ENCODE results near the gene ISG15.

DNA sequence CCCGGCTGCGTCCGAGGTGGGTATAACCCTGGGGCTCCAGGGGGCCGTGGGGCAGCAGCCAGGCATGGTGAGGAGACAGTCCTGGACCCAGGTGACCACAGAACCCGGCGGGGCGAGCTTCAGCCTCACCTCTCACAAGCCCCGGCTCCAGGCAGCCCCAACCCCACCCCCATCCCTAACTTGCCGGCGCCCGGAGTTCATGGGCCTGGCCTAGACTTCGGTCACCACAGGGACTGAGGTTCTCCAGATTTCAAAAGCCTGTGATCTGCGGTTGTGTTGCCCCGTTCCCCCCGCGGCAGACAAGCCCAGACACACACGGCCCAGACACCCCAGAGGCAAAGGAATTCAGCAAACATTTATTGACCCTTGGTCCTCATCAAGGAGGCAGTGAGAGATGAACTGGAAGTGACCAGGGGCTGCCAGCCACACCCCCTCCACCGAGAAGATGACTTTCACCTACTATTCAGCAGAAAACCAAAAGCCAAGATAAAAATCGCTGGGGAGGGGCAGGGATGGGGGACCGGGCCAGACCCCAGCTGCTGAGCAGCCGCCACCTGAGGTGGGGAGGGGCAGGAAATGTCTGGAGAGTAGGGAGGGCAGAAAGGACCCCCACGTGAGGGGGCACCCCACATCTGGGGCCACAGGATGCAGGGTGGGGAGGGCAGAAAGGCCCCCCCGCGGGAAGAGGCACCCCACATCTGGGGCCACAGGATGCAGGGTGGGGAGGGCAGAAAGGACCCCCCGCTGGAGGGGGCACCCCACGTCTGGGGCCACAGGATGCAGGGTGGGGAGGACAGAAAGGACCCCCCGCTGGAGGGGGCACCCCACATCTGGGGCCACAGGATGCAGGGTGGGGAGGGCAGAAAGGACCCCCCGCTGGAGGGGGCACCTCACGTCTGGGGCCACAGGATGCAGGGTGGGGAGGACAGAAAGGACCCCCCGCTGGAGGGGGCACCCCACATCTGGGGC lies 17.3 kb upstream of the ISG15 start:
- TF ChIP-seq, protein P1, sequence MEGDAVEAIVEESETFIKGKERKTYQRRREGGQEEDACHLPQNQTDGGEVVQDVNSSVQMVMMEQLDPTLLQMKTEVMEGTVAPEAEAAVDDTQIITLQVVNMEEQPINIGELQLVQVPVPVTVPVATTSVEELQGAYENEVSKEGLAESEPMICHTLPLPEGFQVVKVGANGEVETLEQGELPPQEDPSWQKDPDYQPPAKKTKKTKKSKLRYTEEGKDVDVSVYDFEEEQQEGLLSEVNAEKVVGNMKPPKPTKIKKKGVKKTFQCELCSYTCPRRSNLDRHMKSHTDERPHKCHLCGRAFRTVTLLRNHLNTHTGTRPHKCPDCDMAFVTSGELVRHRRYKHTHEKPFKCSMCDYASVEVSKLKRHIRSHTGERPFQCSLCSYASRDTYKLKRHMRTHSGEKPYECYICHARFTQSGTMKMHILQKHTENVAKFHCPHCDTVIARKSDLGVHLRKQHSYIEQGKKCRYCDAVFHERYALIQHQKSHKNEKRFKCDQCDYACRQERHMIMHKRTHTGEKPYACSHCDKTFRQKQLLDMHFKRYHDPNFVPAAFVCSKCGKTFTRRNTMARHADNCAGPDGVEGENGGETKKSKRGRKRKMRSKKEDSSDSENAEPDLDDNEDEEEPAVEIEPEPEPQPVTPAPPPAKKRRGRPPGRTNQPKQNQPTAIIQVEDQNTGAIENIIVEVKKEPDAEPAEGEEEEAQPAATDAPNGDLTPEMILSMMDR (IDR thresholded peaks at IDR 0.05; ENCODE audit: insufficient read depth, low read length, poor library complexity, severe bottlenecking): no peak
- no peak for TF ChIP-seq EZH2phosphoT487 (conservative IDR thresholded peaks at IDR 0.05; ENCODE audit: low read length)

Measured in SU-DHL-6 (cell line).